GM03348 (cell line): Measurements from ENCODE around the gene DAAM2.

Experiments
- DNase-seq: peaks from one replicate; pipeline ENCODE4 v3.0.0; 2012; ENCODE audit warnings: low spot score

Gene DAAM2

GRCh38 chr6:39929733-39930461, 137.7 kb downstream of the DAAM2 start:
- peak; percentile 50 for DNase-seq

DNA sequence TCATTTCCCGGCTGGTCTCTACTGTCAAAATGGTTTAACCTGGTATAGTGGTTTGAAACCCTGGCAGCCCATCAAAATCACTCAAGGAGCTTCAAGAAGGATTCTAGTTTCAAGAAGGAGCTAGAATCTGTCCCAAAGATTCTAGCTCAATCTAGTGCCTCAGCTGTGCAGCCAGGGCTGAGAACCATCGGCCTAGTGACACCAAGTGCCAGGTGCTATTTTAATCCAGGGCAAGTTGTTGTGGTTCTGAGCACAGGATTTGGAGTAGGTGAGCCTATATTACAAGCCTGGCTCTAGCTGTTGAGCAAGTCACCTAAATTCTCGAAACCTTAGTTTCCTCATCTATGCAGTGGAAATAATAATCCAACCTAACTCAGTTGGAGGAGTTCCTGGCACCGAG, 138.4 kb downstream of the DAAM2 start:
- DNase-seq: no peak

DNA sequence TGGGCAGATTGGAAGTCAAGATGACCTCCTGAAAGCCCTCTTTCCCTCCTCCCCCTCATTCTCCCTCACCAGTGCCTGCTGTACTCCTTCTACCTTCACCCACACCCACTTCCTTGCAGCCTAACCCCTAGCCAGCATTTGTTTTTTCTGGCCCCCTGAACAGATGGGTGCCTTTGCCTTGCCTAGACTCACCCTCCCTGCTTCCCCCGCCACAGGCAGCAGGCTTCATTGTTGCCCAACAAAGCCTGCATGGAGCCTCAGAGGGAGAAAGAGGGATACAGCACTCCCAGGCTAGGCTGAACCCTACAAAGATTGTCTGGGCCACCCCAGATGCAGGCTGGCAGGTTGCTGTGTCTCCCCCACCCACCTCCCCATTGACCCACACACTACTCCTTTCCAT, 139.4 kb downstream of the DAAM2 start:
- no peak for DNase-seq

- DNase-seq: no peak
Observed at GRCh38 chr6:39932386-39932910, 140.3 kb downstream of the DAAM2 start.

- no peak for DNase-seq
Observed at GRCh38 chr6:39933669-39934130, 141.5 kb downstream of the DAAM2 start.

DNA sequence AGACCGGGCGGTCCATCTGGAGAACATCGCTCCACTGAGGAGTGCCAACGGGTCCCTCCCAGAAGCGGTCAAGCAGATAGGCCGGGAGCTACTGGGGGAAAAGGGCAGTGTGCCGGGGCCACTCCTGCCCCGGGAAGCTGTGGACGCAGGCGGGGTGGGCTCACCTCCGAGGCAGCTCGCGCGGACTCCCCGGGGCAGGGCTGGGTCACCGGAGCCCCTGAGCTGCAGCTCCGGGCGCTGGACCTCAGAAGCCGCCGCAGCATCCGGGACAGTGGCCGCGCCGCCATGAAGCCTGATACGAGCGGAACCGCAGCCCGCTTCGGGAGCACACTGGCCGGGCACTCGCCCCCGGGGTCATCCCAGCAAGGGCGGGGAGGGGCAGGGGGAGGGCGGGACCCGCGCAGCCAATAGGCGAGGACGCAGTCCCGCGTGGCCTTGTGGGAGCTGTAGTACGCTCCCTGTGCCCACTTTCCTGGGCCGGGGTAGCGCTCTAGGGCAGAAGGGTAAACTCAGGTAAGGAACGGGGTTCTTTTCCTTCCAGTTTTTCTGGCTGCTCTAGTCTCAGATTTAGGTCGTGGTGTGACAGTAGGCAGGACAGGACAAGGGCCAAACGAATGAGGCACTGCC, 142.1 kb downstream of the DAAM2 start, which contains the start of gene MOCS1:
MOCS1 (minus strand) TSS at position 332 of the 627 bp plus-strand sequence; CDS start at position 287, 45 bp downstream.
- peak; percentile 96 for DNase-seq

- DNase-seq: no peak
Observed at GRCh38 chr6:39935241-39935640, 143.1 kb downstream of the DAAM2 start.

DNA sequence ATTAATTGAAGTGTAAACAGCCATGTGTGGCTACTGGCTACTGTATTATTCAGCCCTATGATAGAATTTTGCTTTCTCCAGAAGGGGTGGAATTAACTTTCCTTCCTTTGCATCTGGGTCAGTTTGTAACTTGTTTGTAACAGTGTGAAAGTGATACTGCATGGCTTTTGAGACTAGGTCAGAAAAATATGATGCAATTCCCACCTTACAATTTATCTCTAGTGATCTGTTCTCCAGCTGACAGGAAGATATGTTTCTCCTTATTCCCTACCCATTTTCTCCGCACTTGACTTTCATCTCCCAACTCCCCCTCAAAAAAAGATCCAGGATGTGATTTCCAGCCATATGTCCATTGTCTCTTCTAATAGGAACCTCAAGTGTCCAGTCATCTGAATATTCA, 144.7 kb downstream of the DAAM2 start:
- DNase-seq: no peak

- DNase-seq: no peak
Observed at GRCh38 chr6:39937686-39938333, 145.6 kb downstream of the DAAM2 start.

DNA sequence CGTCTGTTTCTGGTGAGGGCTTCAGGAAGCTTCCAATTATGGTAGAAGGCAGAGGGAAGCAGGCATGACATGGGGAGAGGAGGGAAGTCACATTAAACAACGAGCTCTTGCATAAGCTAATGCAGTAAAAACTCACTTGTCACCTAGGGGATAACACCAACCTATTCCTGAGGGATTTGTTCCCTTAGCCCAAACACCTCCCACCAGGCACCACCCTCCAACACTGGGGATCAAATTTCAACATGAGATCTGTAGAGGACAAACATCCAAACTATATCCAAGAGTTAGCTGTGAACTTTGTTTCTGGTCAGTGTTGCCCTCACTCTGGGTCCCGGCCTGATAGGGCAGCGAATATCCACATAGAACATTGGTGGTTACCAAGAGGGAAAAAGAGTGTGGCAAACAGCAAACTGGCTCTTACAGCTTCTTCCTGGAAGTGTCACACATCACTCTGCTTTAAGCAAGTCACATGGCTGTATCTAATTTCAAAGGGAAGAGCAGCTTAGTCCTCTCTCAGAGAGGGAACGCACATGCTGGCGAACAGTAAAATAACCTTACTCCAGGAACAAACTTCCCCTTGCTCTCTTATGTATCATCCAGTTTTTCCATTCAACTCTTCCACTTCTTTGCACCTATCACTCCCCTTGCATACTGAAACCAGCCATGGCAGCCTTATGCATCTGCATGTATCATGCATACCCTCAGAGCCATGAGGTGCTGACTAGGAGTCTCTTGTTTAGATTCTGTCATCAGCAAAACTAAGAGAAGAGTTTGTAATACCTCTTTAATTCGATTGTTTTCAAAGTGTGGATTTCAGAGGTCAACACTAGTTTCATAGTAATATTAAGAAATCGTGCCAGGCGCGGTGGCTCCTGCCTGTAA, 146.8 kb downstream of the DAAM2 start:
- no peak for DNase-seq

DNA sequence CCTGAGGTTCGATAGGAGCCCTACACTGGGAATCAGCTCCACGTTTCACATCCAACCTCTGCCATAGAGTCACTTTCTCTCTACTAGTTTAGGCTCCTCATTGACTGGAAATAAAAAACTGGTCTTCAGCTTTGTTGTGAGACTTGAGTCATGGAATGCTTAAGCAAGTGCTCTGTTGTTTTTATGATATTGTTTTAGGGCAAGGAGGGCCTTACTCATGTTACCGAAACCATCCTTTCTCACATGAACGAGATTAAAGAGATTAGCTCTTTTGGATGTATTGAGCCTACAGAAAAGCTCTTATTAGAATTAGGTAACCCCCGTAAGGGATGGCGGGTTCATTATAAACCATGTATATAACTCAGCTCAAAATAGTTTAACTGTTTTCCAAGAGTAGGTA, 149.0 kb downstream of the DAAM2 start:
- DNase-seq: no peak

GRCh38 chr6:39941820-39942219, 149.6 kb downstream of the DAAM2 start:
- DNase-seq: no peak

GRCh38 chr6:39942903-39943580, 150.9 kb downstream of the DAAM2 start:
- DNase-seq: no peak

DNA sequence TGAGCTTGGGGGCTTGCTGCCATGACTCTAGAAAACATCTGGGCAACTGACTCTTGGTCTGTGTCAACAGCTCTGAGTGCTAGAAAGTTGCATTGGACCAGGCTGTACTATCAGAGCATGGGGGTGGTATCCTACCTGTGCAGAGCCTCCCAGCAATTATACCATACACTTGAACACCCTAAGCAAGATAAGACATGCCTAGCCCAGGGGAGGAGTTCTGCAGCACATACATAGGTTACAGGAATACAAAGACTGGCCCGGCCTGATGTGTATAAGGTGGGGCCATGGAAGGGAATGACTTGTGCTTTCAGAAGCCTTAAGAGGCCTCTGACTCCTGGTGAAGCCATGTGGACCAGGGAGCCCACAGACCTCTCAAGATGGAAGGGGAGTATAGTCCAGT, 153.4 kb downstream of the DAAM2 start:
- no peak for DNase-seq

- no peak for DNase-seq
Observed at GRCh38 chr6:39947611-39948068, 155.5 kb downstream of the DAAM2 start.

DNA sequence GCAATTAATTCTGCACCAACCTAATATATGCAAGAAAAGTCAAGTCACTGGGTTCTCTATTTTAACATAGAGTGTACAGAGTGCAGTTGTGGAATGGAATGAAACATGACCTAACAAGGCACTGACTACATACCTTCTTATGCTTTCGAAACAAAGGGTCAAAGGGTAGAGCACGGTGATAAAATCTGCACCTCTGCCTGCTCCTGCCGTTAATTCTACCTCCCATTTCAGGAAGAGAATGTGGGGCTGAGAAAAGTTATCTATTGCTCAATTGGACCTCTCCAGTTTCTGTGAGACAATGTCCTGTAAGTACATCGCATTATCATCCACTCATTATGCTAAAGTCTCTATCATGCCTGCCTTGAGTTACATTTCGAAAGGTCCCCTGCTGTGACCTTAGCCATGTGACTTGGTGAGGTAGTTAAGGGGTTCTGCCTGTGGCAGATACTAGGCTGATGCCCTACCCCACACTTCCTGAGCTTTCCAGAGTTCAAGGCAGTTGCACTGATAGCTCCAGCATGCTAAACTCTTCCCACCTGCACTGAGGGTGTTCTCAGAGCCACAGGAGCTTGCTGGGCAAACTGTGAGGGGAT, 156.1 kb downstream of the DAAM2 start:
- DNase-seq: no peak

DNA sequence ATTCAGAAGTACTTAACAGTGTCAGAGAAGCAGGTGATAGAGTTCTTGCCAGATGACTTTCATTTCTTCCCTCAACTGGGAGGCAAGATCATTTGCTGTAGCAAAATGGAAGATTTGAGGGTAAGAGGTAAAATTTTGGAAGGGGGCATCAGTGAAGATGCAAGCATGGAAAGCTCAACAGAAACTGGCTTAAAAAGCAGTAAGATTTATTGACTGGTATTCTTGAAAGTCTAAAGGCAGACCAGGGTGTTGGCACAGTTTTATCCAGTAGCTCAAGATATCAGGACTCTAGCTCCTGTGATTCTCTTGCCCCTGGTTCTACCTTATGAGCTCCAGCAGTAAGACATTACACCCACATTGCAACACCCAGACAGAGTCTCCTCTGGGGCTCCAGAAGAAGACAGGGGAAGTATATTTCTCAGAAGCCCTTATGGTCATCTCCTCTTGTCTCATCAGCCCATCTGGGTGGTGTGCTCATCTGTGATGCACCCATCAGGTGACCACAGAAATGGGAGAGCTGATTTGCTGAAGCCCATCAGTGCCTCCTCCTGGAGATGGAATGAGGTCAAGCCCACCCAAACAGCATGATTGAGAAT, 158.0 kb downstream of the DAAM2 start:
- no peak for DNase-seq

DNA sequence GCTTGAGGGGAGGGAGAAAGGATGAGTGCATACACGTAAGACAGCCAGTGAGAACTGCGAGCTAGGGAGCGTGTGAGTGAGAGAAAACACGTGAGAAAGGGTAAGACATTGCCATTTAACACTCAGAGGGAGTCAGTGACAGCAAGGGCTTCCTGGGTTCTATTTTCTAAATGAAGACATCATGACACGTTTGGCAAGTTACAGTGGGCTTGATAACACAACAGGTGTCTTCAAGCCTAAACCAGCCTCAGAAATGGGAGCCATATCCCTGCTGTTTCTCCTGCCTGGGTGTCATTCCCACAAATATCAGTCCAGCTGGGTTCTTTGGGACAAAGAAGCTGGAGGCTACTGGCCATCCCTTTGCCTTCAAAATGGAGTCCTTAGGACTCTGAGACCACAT, 159.0 kb downstream of the DAAM2 start:
- DNase-seq: no peak

GRCh38 chr6:39951716-39952115, 159.5 kb downstream of the DAAM2 start:
- DNase-seq: no peak

- peak; percentile 61 for DNase-seq
Observed at GRCh38 chr6:39952167-39952566, 160.0 kb downstream of the DAAM2 start.
